GM18870 (cell line): ENCODE results near the gene OR1I1.
"Not testable (repeated sequence)": the region's sequence is repeated elsewhere in the genome, so short reads cannot be mapped to it uniquely, and the experiment has no call there.

Experiments used
- ATAC-seq: cut with Tn5 transposase; IDR thresholded peaks from one replicate; pipeline ENCODE4 v1.9.1; 2021; ENCODE audit warnings: moderate library complexity; ENCODE audit not compliant: unreplicated experiment

OR1I1 gene

GRCh38 chr19:15097980-15098379 is 16.0 kb downstream of the OR1I1 start:
- not testable (repeated sequence) for ATAC-seq

- ATAC-seq = no peak
These were observed 16.4 kb downstream of the OR1I1 start for GRCh38 chr19:15098460-15098859.

DNA sequence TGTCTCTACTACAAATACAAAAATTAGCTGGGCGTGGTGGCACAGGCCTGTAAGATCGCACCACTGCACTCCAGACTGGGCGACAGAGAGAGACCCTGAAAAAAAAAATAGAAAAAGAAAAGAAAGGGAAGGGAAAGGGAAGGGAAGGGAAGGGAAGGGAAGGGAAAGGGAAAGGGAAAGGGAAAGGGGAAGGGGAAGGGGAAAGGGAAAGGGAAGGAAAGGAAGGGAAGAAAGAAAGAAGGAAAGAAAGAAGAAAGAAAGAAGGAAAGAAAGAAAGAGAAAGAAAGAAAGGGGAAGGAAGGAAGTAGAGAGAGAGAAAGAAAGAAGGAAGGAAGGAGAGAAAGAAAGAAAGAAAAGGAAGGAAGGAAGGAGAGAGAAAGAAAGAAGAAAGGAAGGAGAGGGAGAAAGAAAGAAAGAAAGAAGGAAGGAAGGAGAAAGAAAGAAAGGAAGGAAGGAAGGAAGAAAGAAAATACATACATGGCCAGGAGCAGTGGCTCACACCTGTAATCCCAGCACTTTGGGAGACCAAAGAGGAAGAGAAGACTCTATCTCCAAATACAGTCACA is 17.1 kb downstream of the OR1I1 start:
- ATAC-seq = no peak

- no peak for ATAC-seq
These were observed 19.6 kb downstream of the OR1I1 start for GRCh38 chr19:15101479-15102082.

DNA sequence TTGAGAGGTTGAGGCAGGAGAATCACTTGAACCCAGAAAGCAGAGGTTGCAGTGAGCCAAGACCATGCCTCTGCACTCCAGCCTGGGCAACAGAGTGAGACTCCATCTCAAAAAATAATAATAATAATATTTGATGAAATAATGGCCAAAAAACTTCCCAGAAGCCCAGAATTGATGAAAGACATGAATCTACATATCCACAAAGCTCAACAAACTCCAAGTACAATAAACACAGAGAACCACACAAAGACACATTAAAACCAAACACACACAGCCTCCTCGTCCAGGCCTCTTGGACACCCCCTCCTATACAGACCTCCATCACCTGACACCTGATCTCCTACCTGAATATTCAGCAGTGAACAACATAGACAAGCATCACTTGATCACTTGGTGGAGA is 22.0 kb downstream of the OR1I1 start:
- no peak for ATAC-seq

DNA sequence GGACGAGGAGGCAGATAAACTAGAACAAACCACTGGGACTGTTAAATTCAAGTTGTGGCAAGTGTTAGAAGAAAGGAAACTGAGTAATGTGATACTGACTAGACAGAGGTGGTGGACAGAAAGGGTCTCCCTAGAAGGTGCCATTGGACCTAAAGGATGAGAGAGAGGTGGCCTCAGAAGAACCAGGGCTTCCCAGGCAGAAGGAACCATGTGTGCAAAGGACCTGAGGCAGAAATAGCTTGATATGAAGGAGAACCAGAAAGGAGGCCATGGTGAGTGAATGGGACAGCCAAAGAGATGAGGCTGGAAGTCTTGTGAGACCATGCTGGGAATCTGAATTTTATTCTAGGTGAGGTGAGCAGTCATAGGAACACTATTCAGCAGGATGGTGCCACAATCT is 22.4 kb downstream of the OR1I1 start:
- ATAC-seq = no peak

DNA sequence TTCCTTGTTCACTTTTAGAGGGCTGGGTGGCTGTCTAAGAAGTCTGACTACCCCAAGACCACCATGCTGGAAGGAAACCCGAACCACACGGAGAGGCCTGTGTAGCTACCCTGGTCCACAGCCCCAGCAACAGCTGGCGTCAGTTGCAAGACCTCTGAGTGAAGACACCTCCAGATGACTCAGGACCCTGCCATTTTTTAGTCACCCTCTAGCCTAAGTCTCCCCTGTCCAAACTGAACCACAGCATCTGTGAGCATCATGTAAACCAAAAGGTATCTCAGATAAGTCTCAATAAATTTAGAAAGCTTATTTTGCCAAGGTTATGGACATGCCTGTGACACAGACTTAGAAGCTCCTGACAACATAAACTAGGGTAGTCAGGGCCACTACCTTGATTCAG is 23.0 kb downstream of the OR1I1 start:
- no peak for ATAC-seq

DNA sequence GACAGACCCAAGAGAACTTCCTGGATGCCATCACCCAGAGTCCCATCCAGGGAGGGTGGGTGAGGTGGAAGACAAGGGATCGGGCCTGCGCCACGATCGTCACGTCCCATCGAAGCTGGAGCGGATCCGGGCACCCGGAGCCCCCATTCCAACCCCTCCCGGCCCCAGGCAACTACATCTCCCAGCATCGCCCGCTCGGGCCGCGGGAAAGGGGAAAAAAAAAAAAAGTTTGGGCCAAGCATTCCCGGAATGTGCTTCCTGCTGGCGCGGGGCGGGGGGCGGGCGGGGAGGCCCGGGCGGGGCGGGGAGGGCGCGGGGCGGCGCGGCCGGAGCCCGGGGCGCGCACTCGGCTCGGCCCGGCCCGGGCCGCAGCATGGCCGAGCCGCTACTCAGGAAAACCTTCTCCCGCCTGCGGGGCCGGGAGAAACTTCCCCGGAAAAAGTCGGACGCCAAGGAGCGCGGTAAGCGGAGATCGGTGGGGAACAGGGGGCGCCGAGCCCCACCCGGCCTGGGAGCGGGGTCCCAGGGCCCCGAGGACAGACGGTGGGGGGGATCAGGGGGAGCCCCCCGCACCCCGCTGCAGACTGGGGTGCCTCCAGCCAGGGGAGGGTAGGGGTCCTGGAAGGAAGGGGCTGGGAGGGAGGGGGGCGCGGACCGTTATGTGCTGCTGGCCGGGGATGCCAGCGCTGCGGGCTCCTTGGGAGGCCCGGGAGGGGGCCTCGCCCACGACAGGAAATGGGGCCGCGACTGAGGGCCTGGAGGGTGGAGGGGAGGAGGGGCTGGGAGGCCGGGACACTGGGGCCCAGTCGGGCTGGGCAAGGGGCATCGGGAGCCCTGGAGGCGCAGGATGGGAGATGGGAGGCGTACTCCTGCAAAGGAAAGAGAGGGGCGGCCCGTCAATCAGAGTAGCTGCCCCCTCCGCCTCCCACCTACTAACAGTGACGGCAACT is 25.3 kb downstream of the OR1I1 start, which contains the start of gene SYDE1:
TSS of gene SYDE1 (plus strand) at position 341 of the 950 bp plus-strand sequence. CDS start at position 374, 33 bp downstream.
- ATAC-seq = no peak

GRCh38 chr19:15108145-15108844 is 26.3 kb downstream of the OR1I1 start:
- no peak for ATAC-seq

DNA sequence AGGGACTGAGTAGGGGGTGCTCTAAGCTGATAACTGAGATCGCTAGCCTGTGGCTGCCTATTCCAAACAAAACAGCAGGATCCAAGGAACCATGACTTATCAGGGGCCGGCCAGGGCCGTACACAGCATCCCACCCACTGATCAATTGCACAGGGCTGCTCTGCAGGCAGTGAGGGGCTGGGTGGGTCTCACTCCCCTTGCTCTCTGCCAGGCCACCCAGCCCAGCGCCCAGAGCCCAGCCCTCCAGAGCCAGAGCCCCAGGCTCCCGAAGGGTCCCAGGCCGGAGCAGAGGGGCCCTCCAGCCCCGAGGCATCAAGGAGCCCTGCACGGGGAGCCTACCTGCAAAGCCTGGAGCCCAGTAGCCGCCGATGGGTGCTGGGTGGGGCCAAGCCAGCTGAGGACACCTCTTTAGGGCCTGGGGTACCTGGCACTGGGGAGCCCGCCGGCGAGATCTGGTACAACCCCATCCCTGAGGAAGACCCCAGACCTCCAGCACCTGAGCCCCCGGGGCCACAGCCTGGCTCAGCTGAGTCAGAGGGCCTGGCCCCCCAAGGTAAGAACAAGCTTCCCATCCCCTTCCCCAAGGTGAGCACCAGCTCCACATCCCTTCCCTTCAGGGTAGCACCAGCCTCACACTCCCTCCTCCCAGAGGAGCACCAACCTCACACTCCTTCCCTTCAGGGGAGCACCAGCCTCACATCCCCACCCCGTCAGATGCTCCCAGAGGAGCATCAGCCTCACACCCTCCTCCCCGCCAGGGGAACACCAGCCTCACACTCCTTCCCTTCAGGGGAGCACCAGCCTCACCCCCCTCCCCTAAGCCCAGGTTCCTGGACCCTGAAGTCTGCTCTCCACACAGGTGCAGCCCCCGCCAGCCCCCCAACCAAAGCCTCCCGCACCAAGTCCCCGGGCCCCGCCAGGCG is 27.1 kb downstream of the OR1I1 start:
- no peak for ATAC-seq

- no peak for ATAC-seq
These were observed 27.9 kb downstream of the OR1I1 start for GRCh38 chr19:15109768-15110417.

- no peak for ATAC-seq
These were observed 28.4 kb downstream of the OR1I1 start for GRCh38 chr19:15110418-15110815.

- ATAC-seq = no peak
These were observed 29.7 kb downstream of the OR1I1 start for GRCh38 chr19:15111758-15112157.

DNA sequence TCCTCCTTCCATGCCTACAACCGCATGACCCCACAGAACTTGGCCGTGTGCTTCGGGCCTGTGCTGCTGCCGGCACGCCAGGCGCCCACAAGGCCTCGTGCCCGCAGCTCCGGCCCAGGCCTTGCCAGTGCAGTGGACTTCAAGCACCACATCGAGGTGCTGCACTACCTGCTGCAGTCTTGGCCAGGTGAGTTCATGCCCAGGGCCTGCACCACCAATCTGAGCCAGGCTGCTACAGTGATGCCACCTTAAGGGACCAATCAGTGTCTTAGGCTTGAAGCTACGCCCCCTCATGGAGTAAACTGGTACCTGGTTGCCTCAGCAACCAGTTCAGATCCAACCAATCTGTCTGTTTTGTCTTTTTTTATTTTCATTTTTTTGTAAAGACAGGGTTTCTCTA is 30.4 kb downstream of the OR1I1 start:
- no peak for ATAC-seq

DNA sequence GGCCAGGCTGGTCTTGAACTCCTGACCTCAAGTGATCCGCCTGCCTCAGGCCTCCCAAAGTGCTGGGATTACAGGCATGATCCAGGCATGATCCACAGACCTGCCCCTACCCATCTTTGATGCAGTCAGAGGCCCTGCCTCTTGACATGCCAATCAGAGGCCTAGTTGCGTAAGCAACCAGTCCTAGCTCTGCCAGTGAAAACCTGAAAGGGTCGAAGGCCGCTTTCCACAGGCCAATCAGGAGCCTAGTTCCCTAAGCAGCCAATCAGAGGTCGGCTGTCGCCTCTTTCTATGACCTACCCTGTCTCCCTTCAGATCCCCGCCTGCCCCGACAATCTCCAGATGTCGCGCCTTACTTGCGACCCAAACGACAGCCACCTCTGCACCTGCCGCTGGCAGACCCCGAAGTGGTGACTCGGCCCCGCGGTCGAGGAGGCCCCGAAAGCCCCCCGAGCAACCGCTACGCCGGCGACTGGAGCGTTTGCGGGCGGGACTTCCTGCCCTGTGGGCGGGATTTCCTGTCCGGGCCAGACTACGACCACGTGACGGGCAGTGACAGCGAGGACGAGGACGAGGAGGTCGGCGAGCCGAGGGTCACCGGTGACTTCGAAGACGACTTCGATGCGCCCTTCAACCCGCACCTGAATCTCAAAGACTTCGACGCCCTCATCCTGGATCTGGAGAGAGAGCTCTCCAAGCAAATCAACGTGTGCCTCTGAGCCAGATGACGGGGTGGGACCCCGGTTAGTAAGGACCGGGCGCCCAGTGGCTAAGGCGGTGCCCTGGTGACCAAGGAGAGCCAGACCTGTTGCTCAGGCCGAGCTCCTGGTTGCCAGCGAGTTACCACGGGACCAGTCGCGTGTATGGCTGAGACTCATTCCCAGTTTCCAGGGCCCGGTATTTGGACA is 31.5 kb downstream of the OR1I1 start:
- no peak for ATAC-seq

- no peak for ATAC-seq
These were observed 32.1 kb downstream of the OR1I1 start for GRCh38 chr19:15114153-15114540.

- no peak for ATAC-seq
These were observed 33.1 kb downstream of the OR1I1 start for GRCh38 chr19:15115080-15115479.

DNA sequence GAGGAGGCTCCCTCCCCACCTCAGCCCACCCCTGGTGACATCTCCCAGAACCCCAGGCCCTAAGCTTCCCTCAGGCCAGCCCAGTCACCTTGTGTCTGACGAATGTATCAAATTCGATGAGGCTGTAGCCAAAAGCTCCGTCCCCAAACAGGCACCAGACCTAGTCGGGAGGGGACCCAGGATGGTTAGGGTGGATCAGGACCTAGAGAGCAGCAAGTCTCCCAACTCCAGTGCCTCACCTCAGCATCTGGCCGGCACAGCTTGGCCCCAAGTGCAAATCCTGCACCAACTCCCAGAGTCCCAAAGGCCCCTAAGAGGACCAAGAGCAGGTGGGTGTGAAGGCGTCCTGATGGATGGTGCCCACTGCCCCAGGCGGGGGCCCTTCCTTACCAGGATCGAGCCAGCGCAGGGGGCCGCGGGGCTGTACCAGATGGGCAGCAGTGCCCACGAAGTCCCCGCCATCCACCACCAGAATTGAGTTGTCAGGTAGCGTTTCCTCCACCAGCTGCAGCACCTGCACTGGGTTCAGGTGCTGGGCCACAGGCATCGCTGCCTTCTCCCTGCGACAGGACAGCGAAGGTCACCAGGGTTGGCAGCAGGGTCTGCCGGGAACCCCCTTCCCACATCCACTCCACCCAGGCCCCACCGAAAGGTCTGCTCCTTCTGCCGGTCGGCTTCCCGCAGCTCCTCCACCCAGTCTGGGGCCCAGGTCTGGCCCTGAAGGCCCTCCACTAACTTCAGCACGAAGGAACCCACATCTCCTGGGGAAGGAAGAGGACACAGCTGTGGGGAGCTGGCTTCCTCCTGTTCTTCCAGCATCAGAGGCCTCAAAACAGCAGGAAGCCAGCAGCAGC is 34.0 kb downstream of the OR1I1 start:
- no peak for ATAC-seq
